HepG2 (cell line): ENCODE results near the gene GDF15. TPM values are rescaled to one million over a fixed set of nuclear protein-coding genes. Genes with fewer than 3 reads are reported as not detected.

Experiments
- ELF3 ChIP-seq: IDR thresholded peaks from 2 replicates; pipeline ENCODE4 v1.6.1; 2016; ENCODE audit warnings: missing genetic modification reagents, missing compliant biosample characterization
- FOXC1 ChIP-seq: sonication (generic); formaldehyde crosslinking; IDR thresholded peaks from 2 replicates; pipeline ENCODE4 v1.8.0; 2022; ENCODE audit warnings: mild to moderate bottlenecking, missing genetic modification reagents, borderline replicate concordance
- PHF20 ChIP-seq: sonication (generic); formaldehyde crosslinking; IDR thresholded peaks from 2 replicates; pipeline ENCODE4 v1.5.0; 2020; ENCODE audit warnings: mild to moderate bottlenecking, missing genetic modification reagents
- RBFOX2 ChIP-seq: fragments of 200-400 bp; formaldehyde crosslinking; IDR thresholded peaks from 2 replicates; pipeline ENCODE4 v1.6.1; 2017; ENCODE audit warnings: low read depth, mild to moderate bottlenecking, low read length
- SALL2 ChIP-seq: sonication (generic); formaldehyde crosslinking; IDR thresholded peaks from 2 replicates; pipeline ENCODE4 v1.8.1; 2023; ENCODE audit warnings: mild to moderate bottlenecking, missing genetic modification reagents, inconsistent platforms
- TOE1 ChIP-seq: sonication (generic); formaldehyde crosslinking; IDR thresholded peaks from 2 replicates; pipeline ENCODE4 v1.4.0; 2020; ENCODE audit warnings: mild to moderate bottlenecking, missing genetic modification reagents
- XRCC5 ChIP-seq: fragments of 200-400 bp; formaldehyde crosslinking; optimal IDR thresholded peaks from 2 replicates; pipeline ENCODE3; 2017; ENCODE audit warnings: mild to moderate bottlenecking, low read length
- ZMYM4 ChIP-seq: sonication (generic); formaldehyde crosslinking; IDR thresholded peaks from 2 replicates; pipeline ENCODE4 v1.8.1; 2023; ENCODE audit warnings: mild to moderate bottlenecking, missing genetic modification reagents
- ZNF232 ChIP-seq: sonication (generic); formaldehyde crosslinking; IDR thresholded peaks from 2 replicates; pipeline ENCODE4 v1.4.0; 2020; ENCODE audit warnings: missing genetic modification reagents, borderline replicate concordance
- ZNF264 ChIP-seq: sonication (generic); formaldehyde crosslinking; IDR thresholded peaks from 2 replicates; pipeline ENCODE4 v1.4.0; 2020; ENCODE audit warnings: missing genetic modification reagents
- ZNF431 ChIP-seq: sonication (generic); formaldehyde crosslinking; IDR thresholded peaks from 2 replicates; pipeline ENCODE4 v1.9.0; 2022; ENCODE audit warnings: missing genetic modification reagents, low read depth, mild to moderate bottlenecking, borderline replicate concordance
- ZNF451 ChIP-seq: sonication (generic); formaldehyde crosslinking; IDR thresholded peaks from 2 replicates; pipeline ENCODE4 v1.5.0; 2020; ENCODE audit warnings: mild to moderate bottlenecking, missing genetic modification reagents
- ZNF737 ChIP-seq: sonication (generic); formaldehyde crosslinking; IDR thresholded peaks from 2 replicates; pipeline ENCODE4 v1.5.0; 2020; ENCODE audit warnings: missing genetic modification reagents, mild to moderate bottlenecking, borderline replicate concordance
- ZNF749 ChIP-seq: sonication (generic); formaldehyde crosslinking; IDR thresholded peaks from 2 replicates; pipeline ENCODE4 v1.8.0; 2022; ENCODE audit warnings: mild to moderate bottlenecking, missing genetic modification reagents, moderate library complexity, borderline replicate concordance
- ZSCAN30 ChIP-seq: sonication (generic); formaldehyde crosslinking; IDR thresholded peaks from 2 replicates; pipeline ENCODE4 v1.5.0; 2020; ENCODE audit warnings: mild to moderate bottlenecking, missing genetic modification reagents
- polyA plus RNA-seq, 8 experiments: library from polyadenylated mRNA; depleted of rRNA in 3 of 8; stranded (reverse) in 7 of 8; unstranded in 1 of 8; fragments of >200 nt; fragmentation: Illumina TruSeq in 4 of 8; extraction: Trizol in 4 of 8; gene quantifications; 2 replicates each; pipeline versions ENCODE4 v1.2.1 to v1.2.3, GENCODE V29; 2011 to 2016; ENCODE audit warnings: low read depth in 4 of 8, missing spikeins in 1 of 8, mixed read lengths in 1 of 8; ENCODE audit not compliant: insufficient read depth in 1 of 8
- total RNA-seq, 5 experiments: library from RNA; depleted of rRNA; stranded (reverse); fragments of >200 nt; fragmentation: Illumina TruSeq; extraction: Trizol; gene quantifications; 2 replicates each; pipeline ENCODE4 v1.2.3, GENCODE V29; 2016; ENCODE audit warnings: low read depth in 1 of 5
- TF ChIP-seq, protein P1 (sequence below): sonication (generic); formaldehyde crosslinking; IDR thresholded peaks from 2 replicates; pipeline ENCODE4 v1.4.0; 2020; ENCODE audit warnings: missing genetic modification reagents, borderline replicate concordance
- TF ChIP-seq, protein P2 (sequence below): sonication (generic); formaldehyde crosslinking; IDR thresholded peaks from 2 replicates; pipeline ENCODE4 v1.5.0; 2020; ENCODE audit warnings: mild to moderate bottlenecking, missing genetic modification reagents
- TF ChIP-seq, protein P3 (sequence below): sonication (generic); formaldehyde crosslinking; IDR thresholded peaks from 2 replicates; pipeline ENCODE4 v1.5.1; 2020; ENCODE audit warnings: mild to moderate bottlenecking, missing genetic modification reagents, moderate library complexity
- TF ChIP-seq, protein P4 (sequence below): sonication (generic); formaldehyde crosslinking; IDR thresholded peaks from 2 replicates; pipeline ENCODE4 v1.4.0; 2020; ENCODE audit warnings: missing genetic modification reagents, borderline replicate concordance

The GDF15 gene
- total and polyA plus RNA-seq, 2 of the 13 experiments (the other 11 are each of a cell fraction or from before 2014, with no cell fraction given), result 146 to 422 TPM

DNA sequence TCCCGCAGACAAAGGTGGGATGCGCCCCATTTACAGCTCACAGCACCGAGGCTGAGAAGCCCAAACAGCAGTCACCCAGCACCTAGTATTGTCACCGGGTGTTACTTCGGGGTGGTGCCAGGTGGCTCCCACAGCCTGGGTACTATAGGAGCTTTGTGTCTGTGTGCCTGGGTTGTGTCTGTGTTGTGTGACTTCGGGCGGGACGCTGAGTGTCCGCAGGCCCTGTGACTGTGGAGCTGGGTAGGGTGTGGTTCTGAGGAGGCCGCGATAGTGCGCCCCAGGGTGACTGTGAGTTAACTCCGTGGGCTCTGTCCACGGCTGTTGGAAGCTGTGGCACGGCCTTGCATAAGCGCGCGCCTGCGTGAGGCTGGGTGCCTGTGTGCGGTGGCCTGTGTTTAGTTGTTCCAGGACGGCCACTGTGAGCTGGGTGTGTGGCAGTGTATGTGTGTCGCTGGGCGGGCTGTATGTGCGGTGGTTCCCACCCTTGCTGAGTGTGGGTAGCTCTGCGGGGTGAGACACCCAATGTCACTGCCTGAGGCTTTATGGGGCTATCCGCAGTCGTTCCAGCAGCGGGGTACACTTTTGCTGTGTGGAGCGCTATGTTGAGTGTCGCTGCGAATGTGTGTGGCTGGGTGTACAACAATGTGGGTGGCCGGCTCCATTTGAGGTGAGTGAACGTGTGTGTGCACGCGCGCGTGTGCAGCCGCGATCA is 32.7 kb downstream of the GDF15 start (continued):
- TF ChIP-seq ZNF451 (CRISPR knock-in tag), result no peak
- no peak for TF ChIP-seq PHF20
- no peak for TF ChIP-seq RBFOX2
- no peak for TF ChIP-seq TOE1
- TF ChIP-seq, protein P1, sequence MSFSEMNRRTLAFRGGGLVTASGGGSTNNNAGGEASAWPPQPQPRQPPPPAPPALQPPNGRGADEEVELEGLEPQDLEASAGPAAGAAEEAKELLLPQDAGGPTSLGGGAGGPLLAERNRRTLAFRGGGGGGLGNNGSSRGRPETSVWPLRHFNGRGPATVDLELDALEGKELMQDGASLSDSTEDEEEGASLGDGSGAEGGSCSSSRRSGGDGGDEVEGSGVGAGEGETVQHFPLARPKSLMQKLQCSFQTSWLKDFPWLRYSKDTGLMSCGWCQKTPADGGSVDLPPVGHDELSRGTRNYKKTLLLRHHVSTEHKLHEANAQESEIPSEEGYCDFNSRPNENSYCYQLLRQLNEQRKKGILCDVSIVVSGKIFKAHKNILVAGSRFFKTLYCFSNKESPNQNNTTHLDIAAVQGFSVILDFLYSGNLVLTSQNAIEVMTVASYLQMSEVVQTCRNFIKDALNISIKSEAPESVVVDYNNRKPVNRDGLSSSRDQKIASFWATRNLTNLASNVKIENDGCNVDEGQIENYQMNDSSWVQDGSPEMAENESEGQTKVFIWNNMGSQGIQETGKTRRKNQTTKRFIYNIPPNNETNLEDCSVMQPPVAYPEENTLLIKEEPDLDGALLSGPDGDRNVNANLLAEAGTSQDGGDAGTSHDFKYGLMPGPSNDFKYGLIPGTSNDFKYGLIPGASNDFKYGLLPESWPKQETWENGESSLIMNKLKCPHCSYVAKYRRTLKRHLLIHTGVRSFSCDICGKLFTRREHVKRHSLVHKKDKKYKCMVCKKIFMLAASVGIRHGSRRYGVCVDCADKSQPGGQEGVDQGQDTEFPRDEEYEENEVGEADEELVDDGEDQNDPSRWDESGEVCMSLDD (CRISPR knock-in tag), result 0 out of 2 replicates have a peak, but pooled peaks have one; percentile 25
- no peak for TF ChIP-seq ELF3 (CRISPR knock-in tag)
- 0 out of 2 replicates have a peak, but pooled peaks have one; percentile 79 for TF ChIP-seq ZNF737 (CRISPR knock-in tag)
- no peak; the same call in 1 of the 2 replicates for TF ChIP-seq ZMYM4 (CRISPR knock-in tag)
- TF ChIP-seq ZNF264, result no peak
- TF ChIP-seq ZNF749 (CRISPR knock-in tag), result no peak
- no peak for TF ChIP-seq ZNF431 (CRISPR knock-in tag)
- TF ChIP-seq, protein P2, sequence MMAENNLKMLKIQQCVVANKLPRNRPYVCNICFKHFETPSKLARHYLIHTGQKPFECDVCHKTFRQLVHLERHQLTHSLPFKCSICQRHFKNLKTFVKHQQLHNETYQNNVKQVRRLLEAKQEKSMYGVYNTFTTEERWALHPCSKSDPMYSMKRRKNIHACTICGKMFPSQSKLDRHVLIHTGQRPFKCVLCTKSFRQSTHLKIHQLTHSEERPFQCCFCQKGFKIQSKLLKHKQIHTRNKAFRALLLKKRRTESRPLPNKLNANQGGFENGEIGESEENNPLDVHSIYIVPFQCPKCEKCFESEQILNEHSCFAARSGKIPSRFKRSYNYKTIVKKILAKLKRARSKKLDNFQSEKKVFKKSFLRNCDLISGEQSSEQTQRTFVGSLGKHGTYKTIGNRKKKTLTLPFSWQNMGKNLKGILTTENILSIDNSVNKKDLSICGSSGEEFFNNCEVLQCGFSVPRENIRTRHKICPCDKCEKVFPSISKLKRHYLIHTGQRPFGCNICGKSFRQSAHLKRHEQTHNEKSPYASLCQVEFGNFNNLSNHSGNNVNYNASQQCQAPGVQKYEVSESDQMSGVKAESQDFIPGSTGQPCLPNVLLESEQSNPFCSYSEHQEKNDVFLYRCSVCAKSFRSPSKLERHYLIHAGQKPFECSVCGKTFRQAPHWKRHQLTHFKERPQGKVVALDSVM (CRISPR knock-in tag), result no peak
- 0 out of 2 replicates have a peak, but pooled peaks have one; percentile 26 for TF ChIP-seq FOXC1 (CRISPR knock-in tag)
- TF ChIP-seq ZSCAN30 (CRISPR knock-in tag), result no peak
- TF ChIP-seq ZNF232 (CRISPR knock-in tag), result no peak
- TF ChIP-seq SALL2 (CRISPR knock-in tag), result no peak
- TF ChIP-seq, protein P3, sequence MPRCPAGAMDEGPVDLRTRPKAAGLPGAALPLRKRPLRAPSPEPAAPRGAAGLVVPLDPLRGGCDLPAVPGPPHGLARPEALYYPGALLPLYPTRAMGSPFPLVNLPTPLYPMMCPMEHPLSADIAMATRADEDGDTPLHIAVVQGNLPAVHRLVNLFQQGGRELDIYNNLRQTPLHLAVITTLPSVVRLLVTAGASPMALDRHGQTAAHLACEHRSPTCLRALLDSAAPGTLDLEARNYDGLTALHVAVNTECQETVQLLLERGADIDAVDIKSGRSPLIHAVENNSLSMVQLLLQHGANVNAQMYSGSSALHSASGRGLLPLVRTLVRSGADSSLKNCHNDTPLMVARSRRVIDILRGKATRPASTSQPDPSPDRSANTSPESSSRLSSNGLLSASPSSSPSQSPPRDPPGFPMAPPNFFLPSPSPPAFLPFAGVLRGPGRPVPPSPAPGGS (CRISPR knock-in tag), result peak; percentile 15; the same call in 1 of the 2 replicates
- TF ChIP-seq XRCC5, result no peak
- TF ChIP-seq, protein P4, sequence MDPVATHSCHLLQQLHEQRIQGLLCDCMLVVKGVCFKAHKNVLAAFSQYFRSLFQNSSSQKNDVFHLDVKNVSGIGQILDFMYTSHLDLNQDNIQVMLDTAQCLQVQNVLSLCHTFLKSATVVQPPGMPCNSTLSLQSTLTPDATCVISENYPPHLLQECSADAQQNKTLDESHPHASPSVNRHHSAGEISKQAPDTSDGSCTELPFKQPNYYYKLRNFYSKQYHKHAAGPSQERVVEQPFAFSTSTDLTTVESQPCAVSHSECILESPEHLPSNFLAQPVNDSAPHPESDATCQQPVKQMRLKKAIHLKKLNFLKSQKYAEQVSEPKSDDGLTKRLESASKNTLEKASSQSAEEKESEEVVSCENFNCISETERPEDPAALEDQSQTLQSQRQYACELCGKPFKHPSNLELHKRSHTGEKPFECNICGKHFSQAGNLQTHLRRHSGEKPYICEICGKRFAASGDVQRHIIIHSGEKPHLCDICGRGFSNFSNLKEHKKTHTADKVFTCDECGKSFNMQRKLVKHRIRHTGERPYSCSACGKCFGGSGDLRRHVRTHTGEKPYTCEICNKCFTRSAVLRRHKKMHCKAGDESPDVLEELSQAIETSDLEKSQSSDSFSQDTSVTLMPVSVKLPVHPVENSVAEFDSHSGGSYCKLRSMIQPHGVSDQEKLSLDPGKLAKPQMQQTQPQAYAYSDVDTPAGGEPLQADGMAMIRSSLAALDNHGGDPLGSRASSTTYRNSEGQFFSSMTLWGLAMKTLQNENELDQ (CRISPR knock-in tag), result no peak
